Spinal cord (tissue), 10 donors: Measurements from ENCODE around the gene ESPNL. TPM values are rescaled to one million over a fixed set of nuclear protein-coding genes. Genes with fewer than 3 reads are reported as not detected.

Source experiments
- DNase-seq, 6 donors: peaks; one replicate each; pipeline versions ENCODE4 v3.0.0 to v3.0.0-alpha.2; 2013 to 2015; ENCODE audit warnings: low spot score in 6 of 6, low read depth in 4 of 6
- H3K27ac ChIP-seq: one replicate; pipeline ENCODE4 v1.5.1; 2013; ENCODE audit warnings: low read depth, low read length, control low read depth
- H3K27me3 ChIP-seq: one replicate; pipeline ENCODE4 v1.6.1; 2013; ENCODE audit warnings: low read length; ENCODE audit not compliant: control insufficient read depth, insufficient read depth
- H3K36me3 ChIP-seq: one replicate; pipeline ENCODE4 v1.6.1; 2013; ENCODE audit warnings: low read length; ENCODE audit not compliant: control insufficient read depth, insufficient read depth
- H3K4me1 ChIP-seq: one replicate; pipeline ENCODE4 v1.6.1; 2013; ENCODE audit warnings: low read length; ENCODE audit not compliant: control insufficient read depth, insufficient read depth
- H3K4me3 ChIP-seq: one replicate; pipeline ENCODE4 v1.5.1; 2013; ENCODE audit warnings: low read depth, low read length, control low read depth
- H3K9me3 ChIP-seq: one replicate; pipeline ENCODE4 v1.6.1; 2013; ENCODE audit warnings: low read length; ENCODE audit not compliant: control insufficient read depth, insufficient read depth
- WGBS: methylation state at CpG from one replicate; pipeline ENCODE4 v1.1.5; 2013; ENCODE audit warnings: missing lambda C conversion rate; ENCODE audit not compliant: insufficient coverage; 5-methylcytosine and 5-hydroxymethylcytosine counted together
- polyA plus RNA-seq, 2 donors: library from polyadenylated mRNA; unstranded; fragments of 120-200 nt; gene quantifications; one replicate each; pipeline ENCODE4 v1.2.1, GENCODE V29; 2013; ENCODE audit not compliant: insufficient read length in 2 of 2
- total RNA-seq, 2 donors: library from RNA; depleted of rRNA in 1 of 2; stranded (reverse); fragments of 120-200 nt in 1 of 2; fragments of >200 nt in 1 of 2; gene quantifications; one replicate each; pipeline versions ENCODE4 v1.2.3 to v1.2.4, GENCODE V29; 2013 to 2014
- donor health status: healthy.

ESPNL gene
- total and polyA plus RNA-seq, 4 donors = 0.43 to 4.3 (median 0.70) TPM

DNA sequence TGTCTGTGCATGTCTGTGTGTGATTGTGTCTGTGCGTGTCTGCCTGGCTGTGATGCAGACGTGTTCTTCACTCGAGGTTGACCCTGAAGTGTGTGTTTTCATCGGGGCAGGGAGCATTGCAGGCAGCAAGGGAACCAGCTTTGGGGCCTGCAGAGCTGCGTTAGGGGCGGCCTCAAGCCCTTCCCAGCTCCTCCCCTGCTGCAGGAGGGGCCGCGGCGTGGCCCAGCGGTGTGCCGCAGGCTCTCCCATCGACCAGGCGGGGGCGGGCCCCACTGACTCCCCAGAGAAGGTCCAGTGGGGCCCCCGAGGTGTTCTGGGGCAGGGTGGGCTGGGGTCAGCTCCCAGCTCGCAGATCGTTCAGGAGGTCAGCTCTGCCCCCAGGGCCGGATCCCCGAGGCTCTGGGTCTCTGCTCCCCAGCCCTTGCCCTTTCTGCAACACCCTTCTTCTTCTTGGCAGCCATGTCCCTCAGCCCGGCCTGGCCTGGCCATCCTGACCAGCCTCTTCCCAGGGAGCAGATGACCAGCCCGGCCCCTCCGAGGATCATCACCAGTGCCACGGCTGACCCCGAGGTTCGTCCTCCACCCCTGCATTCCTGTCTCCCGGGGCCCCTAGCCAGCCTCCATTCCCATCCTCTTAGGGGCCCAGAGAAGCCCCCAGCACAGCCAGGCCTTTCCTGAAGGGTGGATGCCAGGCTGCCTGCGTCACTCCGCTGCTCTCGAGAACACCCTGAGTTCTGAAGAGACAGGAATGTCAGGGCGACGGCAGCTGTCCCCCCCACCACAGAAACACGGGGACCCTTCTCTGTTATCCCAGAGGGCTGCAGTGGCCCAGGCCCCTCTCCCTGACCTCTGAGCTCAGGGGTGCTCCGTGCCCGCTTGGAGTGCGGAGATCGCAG lies 27.3 kb downstream of the ESPNL start:
- Histone ChIP-seq H3K9me3 (no peaks in the 10 kb centered on the region), H3K27me3 (no peaks in the 10 kb centered on the region), H3K36me3 (peaks cover 3% of the 10 kb centered on the region), H3K4me3 (no peak overlapping the region), H3K27ac (no peak overlapping the region), H3K4me1 (peaks cover 11% of the 10 kb centered on the region)
- WGBS = 52% methylated on average over 36 of the region's 36 CpGs
- DNase-seq = peak in 3 of 6 donors; percentile 2 to 41 (median 14)

DNA sequence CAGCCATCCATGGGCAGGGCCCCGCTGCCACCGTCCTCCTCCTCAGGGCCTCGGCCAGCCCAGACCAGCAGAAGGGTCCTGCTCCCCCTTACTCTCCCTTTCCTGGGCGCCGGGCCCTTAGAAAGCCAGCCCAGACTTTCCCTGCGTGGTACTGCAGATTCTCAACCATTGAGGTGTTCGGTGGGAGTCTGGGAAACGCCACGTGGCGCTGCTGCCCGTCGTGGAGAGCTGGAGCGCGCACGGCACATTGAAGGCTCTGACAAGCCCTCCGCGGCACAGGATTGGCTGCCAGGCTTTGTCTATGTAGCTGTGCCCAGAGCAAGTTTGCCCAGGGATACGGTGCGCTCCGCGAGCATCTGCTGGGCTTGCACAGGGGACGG lies 27.9 kb downstream of the ESPNL start:
- H3K27ac ChIP-seq = no peak overlapping the region
- H3K4me3 ChIP-seq = no peak overlapping the region
- no peaks in the 10 kb centered on the region for H3K9me3 ChIP-seq
- H3K27me3 ChIP-seq = no peaks in the 10 kb centered on the region
- peaks cover 11% of the 10 kb centered on the region for H3K4me1 ChIP-seq
- H3K36me3 ChIP-seq = peaks cover 3% of the 10 kb centered on the region
- 81% methylated on average over 17 of the region's 22 CpGs for WGBS
- peak in 1 of 6 donors; percentile 3 for DNase-seq

DNA sequence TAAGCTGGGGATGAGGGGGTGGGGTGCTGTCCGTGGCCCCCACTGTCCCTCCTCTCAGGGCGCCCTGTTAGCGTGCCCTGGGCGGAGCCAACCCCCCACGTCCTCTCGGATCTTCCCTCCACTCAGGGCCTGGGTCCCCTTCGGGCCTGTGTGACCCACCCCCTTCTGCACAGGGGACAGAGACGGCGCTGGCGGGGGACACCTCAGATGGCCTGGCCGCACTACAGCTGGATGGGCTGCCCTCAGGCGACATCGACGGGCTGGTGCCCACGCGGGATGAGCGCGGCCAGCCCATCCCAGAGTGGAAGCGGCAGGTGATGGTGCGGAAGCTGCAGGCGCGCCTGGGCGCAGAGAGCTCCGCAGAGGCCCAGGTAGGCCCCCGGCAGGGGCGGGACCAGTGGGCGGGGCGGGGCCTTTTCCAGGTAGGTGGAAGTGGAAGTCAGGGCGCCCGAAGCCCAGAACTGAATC lies 28.4 kb downstream of the ESPNL start:
- DNase-seq = no peak
- Histone ChIP-seq H3K4me3 (no peak overlapping the region), H3K27me3 (no peaks in the 10 kb centered on the region), H3K36me3 (peaks cover 3% of the 10 kb centered on the region), H3K4me1 (peaks cover 11% of the 10 kb centered on the region), H3K9me3 (no peaks in the 10 kb centered on the region), H3K27ac (no peak overlapping the region)
- WGBS = 73% methylated on average over 30 of the region's 30 CpGs

DNA sequence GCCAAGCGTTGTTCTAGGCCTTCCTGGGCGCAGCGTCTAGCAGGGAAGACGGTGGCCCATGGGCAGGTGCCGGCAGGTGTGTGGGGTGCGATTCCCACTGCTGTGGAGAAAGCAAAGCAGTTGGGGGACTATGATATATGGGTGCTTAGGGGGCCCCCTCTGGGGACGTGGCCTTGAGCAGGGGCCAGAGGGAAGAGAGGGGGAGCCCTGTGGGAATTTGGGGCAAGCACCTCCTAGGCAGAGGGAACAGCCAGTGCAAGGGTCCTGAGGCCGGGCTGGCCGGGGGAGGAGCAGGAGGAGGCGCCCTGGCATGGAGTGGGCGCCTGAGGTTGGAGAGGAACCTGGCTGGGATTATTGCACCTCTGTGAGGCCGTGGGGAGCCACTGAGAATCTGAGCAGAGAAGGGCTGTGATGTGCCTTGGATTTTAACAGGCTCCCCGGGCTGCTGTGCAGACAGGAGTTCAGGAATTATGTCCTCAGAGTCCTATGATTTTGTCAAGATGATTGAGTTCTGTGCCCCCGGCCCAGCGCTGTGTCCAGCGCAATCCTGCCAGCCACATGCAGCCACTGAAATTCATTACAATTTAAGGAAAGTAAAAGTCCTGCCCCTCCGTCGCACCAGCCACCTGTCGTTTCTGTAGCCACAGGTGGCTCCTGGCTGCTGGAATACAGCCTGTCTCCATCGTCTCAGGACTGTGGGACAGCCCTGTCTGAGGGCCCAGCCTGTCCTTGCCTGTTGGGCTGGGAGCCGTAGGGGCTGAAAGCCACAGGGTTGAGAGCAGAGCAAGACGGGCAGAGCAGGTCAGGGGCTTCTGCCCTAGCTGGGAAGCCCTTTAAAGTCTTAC lies 29.2 kb downstream of the ESPNL start:
- DNase-seq = no peak
- Histone ChIP-seq H3K4me3 (no peak overlapping the region), H3K27ac (no peak overlapping the region), H3K36me3 (peaks cover 3% of the 10 kb centered on the region), H3K27me3 (no peaks in the 10 kb centered on the region), H3K9me3 (no peaks in the 10 kb centered on the region), H3K4me1 (peaks cover 11% of the 10 kb centered on the region)
- 84% methylated on average over 22 of the region's 22 CpGs for WGBS

DNA sequence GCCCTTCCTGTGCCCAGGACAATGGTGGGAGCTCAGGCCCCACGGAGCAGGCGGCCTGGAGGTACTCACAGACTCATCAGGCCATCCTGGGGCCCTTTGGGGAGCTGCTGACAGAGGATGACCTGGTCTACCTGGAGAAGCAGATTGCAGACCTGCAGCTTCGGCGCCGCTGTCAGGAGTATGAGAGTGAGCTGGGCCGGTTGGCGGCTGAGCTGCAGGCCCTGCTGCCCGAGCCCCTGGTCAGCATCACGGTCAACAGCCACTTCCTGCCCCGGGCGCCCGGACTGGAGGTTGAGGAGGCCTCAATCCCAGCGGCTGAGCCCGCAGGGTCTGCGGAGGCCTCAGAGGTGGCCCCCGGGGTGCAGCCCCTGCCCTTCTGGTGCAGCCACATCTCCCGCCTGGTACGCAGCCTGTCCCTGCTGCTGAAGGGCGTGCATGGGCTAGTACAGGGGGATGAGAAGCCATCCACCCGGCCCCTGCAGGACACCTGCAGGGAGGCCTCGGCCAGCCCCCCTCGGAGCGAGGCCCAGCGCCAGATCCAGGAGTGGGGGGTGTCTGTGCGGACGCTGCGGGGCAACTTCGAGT lies 30.1 kb downstream of the ESPNL start:
- H3K27ac ChIP-seq = no peak overlapping the region
- no peak for DNase-seq
- H3K4me3 ChIP-seq = no peak overlapping the region
- peaks cover 11% of the 10 kb centered on the region for H3K4me1 ChIP-seq
- peaks cover 3% of the 10 kb centered on the region for H3K36me3 ChIP-seq
- H3K9me3 ChIP-seq = no peaks in the 10 kb centered on the region
- WGBS = 88% methylated on average over 28 of the region's 28 CpGs
- no peaks in the 10 kb centered on the region for H3K27me3 ChIP-seq

DNA sequence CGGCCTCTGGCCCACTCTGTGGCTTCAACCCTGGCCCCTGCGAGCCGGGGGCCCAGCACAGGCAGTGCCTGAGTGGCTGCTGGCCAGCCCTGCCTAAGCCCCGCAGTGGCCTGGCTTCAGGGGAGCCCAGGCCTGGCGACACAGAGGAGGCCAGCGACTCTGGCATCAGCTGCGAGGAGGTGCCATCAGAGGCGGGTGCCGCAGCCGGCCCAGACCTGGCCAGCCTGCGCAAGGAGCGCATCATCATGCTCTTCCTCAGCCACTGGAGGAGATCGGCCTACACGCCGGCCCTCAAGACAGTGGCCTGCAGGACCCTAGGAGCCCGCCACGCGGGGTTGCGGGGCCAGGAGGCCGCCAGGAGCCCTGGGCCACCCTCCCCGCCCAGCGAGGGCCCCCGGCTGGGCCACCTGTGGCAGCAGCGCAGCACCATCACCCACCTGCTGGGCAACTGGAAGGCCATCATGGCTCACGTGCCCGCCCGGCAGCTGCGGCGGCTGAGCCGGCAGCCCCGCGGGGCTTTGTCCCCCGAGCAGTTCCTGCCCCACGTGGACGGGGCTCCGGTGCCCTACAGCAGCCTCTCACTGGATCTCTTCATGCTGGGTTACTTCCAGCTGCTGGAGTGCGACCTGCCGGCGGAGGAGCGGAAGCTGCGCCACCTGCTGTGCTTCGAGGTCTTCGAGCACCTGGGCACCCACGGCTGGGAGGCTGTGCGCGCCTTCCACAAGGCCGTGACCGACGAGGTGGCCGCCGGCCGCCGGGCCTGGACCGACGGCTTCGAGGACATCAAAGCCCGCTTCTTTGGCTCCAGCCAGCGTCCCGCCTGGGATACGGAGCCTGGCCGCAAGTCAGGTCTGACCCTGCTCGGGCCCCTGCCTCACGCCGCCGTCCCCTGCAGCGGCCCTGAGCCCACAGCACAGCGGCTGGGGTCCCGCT lies 30.8 kb downstream of the ESPNL start:
- H3K36me3 ChIP-seq = peaks cover 3% of the 10 kb centered on the region
- H3K4me1 ChIP-seq = peaks cover 11% of the 10 kb centered on the region
- no peaks in the 10 kb centered on the region for H3K9me3 ChIP-seq
- H3K27ac ChIP-seq = no peak overlapping the region
- no peaks in the 10 kb centered on the region for H3K27me3 ChIP-seq
- no peak overlapping the region for H3K4me3 ChIP-seq
- 89% methylated on average over 68 of the region's 68 CpGs for WGBS
- DNase-seq = no peak

DNA sequence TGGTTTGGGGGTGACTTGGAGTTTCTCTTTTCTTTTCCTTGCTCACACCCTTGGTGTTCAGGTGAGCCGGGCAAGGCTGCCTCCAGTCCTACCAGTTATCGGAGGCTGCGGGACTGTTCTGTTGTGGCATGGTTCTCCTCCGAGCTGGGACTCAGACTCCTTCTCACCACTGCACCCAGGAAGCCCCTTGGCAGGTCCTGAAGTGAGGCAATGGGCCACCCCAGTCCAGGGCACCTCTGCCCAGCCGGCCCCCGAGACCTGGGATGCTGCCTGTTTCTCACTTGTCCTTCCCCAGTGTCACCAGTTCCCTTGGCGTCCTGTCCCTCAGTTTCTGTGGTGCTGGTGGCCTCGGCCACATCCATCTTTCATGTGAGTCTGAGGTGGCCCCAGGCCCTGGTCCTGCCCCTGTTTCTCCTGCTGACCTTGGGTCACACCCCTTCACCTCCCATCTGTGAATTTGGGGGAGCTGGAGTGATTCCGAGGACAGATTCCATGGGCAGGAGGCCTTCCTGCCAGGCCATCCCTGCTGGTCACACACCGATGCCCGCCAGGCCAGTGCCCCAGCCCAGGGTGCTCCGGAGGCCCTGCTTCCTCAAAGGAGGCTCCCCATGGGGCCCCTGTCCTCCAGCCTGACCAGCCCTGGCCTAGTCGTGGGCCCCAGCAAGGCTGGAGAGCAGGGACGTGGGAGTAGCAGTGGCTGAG lies 31.8 kb downstream of the ESPNL start:
- peaks cover 11% of the 10 kb centered on the region for H3K4me1 ChIP-seq

DNA sequence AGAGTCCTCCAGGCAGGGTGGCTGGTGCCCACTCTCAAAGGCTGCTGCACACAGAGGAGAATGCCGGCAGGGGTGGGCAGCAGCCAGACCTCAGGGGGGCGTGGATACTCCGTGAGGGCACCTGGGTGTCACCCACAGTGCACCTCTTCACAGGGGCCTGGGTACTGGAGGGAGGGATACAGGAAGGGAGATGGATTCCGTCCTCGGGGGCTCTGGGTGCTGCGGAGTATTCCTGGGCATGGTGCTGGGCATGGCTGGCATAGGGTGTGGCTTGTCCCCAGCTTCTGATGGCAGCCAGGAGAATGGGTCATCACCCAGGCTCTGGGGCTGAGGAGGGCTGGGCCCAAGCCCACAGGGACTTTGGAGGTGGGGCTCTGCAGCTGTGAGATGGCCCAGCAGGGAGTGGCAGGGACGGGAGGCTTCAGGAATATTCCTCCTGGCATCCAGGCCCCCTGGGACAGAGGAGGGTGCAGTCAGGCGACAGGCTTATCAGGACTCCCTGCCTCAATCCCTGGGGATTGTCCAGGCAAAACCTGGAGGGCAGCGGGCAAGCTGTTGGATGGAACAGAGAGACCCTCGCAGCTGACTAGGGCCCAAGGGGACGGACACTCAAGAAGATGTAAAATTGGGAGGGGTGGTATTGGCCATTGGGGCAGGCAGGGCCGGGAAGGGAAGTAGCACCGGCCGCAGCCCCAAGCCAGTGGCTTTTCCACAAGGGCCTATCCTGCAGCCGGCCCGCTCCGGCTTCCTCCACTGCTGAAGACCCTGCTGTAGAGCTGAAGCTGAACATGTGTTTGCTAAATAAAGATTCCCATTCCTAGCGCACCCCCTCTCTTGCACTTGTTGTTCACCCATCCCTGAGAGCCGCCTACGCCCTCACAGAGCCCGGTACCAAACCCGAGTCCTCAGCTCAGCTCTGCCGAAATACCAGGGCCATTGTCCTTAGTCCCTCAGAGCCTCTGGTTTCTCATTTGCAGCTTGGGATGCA lies 32.6 kb downstream of the ESPNL start:
- no peak for DNase-seq
- no peaks in the 10 kb centered on the region for H3K9me3 ChIP-seq
- H3K4me1 ChIP-seq = peaks cover 4% of the 10 kb centered on the region
- H3K27ac ChIP-seq = no peak overlapping the region
- 88% methylated on average over 22 of the region's 23 CpGs for WGBS
- H3K4me3 ChIP-seq = no peak overlapping the region
- peaks cover 3% of the 10 kb centered on the region for H3K36me3 ChIP-seq
- H3K27me3 ChIP-seq = no peaks in the 10 kb centered on the region

More for the DNA sequence above, 31.8 kb downstream of the ESPNL start:
- Histone ChIP-seq H3K36me3 (peaks cover 3% of the 10 kb centered on the region), H3K27me3 (no peaks in the 10 kb centered on the region), H3K27ac (no peak overlapping the region), H3K4me3 (no peak overlapping the region), H3K9me3 (no peaks in the 10 kb centered on the region)
- WGBS = 87% methylated on average over 13 of the region's 14 CpGs
- DNase-seq = no peak
